HFFc6 (cell line): ENCODE data around the gene BANK1. TPM values are rescaled to one million over a fixed set of nuclear protein-coding genes. Genes with fewer than 3 reads are reported as not detected.

Experiments used
- DNase-seq: peaks from one replicate; pipeline ENCODE4 v3.0.0-alpha.2; 2018
- H3K27ac Mint-ChIP-seq: 2 replicates; pipeline ENCODE4 v1.8.0; 2020; ENCODE audit warnings: mild to moderate bottlenecking, mixed read lengths
- H3K27me3 Mint-ChIP-seq: 2 replicates; pipeline ENCODE4 v1.8.0; 2021; ENCODE audit warnings: mild to moderate bottlenecking, moderate library complexity, mixed read lengths; ENCODE audit not compliant: insufficient read depth
- H3K36me3 Mint-ChIP-seq: 2 replicates; pipeline ENCODE4 v1.8.0; 2021; ENCODE audit warnings: low read depth, mixed read lengths
- H3K4me1 Mint-ChIP-seq: 2 replicates; pipeline ENCODE4 v1.8.0; 2020; ENCODE audit warnings: low read depth, mixed read lengths
- H3K4me3 Mint-ChIP-seq: 2 replicates; pipeline ENCODE4 v1.8.0; 2020; ENCODE audit warnings: mild to moderate bottlenecking, moderate library complexity, mixed read lengths
- H3K9me3 Mint-ChIP-seq: 2 replicates; pipeline ENCODE4 v1.8.0; 2020; ENCODE audit warnings: mild to moderate bottlenecking, mixed read lengths
- CTCF ChIP-seq: fragments of 200-600 bp; sonication (generic); IDR thresholded peaks from 2 replicates; pipeline ENCODE4 v1.5.0; 2021; ENCODE audit warnings: antibody characterized with exemption, mild to moderate bottlenecking
- total RNA-seq, 6 experiments: library from RNA; stranded (reverse); fragmentation: NEBNext Ultra II Directional; extraction: Animal tissue kit (Norgen Biotek cat#: 25700); gene quantifications; 2 replicates in 1 of 6; 3 replicates in 5 of 6; pipeline ENCODE4 v1.2.3, GENCODE V29; 2021

BANK1 gene
- total RNA-seq, 6 experiments from 2014 or later = 0.14 to 0.28 (median 0.17) TPM; not detected in 3

- no peak for DNase-seq
- Mint-ChIP-seq H3K4me3 (no peak overlapping the region), H3K36me3 (no peaks in the 10 kb centered on the region), H3K27me3 (peaks cover 2% of the 10 kb centered on the region; the same call in 1 of the 2 replicates), H3K9me3 (no peaks in the 10 kb centered on the region), H3K4me1 (no peaks in the 10 kb centered on the region), H3K27ac (no peak overlapping the region)
- no peak for TF ChIP-seq CTCF
These were observed 203.6 kb downstream of the BANK1 start for GRCh38 chr4:101993842-101994775.

DNA sequence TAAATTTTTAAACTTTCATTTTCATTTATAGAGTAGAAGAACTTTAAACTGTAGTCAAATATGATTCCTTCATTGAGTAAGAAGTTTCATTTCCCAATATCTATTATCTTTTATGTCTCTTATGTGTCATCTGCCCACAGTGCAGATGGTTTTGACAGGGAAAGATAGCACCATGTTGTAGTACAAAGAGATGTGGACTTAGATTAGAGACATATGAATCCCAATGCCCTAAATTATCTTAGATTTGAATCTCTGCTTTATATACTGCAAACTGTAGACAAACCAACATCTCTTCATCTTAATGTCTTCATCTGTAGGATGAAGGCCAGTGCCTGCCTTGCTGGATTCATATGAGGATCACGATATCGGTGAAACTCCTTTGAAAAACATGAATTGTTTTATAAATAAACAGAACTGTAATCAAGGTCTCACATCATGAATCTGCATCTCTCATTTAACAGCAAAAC is 217.5 kb downstream of the BANK1 start:
- no peak for TF ChIP-seq CTCF
- Mint-ChIP-seq H3K4me1 (no peaks in the 10 kb centered on the region), H3K27me3 (no peaks in the 10 kb centered on the region), H3K4me3 (no peak overlapping the region), H3K9me3 (no peaks in the 10 kb centered on the region), H3K27ac (no peak overlapping the region), H3K36me3 (no peaks in the 10 kb centered on the region)
- no peak for DNase-seq

DNA sequence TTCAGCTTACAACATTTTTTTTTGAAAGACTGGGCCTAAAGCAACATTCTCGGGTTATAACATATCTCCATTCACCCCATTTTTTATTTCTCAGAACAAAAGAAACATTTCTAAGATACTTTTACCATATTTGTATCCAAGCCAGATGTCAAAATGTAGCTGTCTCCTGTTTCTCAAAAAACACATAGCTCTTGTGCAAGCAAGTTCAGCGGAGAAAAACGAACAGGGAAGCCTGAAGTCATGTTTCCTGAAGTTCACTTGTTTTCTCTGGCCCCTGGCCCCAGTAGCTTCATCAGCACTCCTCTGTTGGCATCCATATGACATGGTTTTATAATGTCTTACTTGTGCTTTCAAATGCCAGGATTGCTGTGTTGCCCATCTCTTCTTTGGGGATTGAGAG is 218.2 kb downstream of the BANK1 start:
- Mint-ChIP-seq H3K4me3 (no peak overlapping the region), H3K9me3 (no peaks in the 10 kb centered on the region), H3K27ac (no peak overlapping the region), H3K27me3 (no peaks in the 10 kb centered on the region), H3K36me3 (no peaks in the 10 kb centered on the region), H3K4me1 (no peaks in the 10 kb centered on the region)
- no peak for DNase-seq
- TF ChIP-seq CTCF = no peak

- H3K4me3 Mint-ChIP-seq = no peak overlapping the region
- H3K36me3 Mint-ChIP-seq = no peaks in the 10 kb centered on the region
- H3K9me3 Mint-ChIP-seq = no peaks in the 10 kb centered on the region; the same call in 1 of the 2 replicates
- no peaks in the 10 kb centered on the region; the same call in 1 of the 2 replicates for H3K27me3 Mint-ChIP-seq
- no peak overlapping the region for H3K27ac Mint-ChIP-seq
- H3K4me1 Mint-ChIP-seq = no peaks in the 10 kb centered on the region
- TF ChIP-seq CTCF = no peak
- DNase-seq = no peak
These were observed 231.8 kb downstream of the BANK1 start for GRCh38 chr4:102022343-102022742.

DNA sequence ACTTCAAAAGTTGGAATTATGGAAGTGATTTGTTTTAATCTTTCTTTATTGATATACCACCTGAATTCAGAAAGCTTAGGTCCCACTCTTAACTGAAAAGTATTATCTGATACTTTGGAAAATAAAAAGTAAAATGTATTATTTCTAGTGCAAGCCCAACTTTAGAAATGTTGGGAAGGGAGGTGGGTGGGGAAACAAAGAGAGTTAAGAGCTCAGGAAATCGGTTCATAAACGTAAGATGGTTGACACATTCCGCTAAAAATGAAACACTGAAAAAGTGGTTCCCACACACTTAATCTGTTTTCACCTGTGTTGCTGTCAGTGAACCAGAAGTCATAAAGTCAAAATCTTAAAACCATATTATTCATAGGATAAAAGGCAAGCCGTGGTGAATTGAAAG is 237.4 kb downstream of the BANK1 start:
- TF ChIP-seq CTCF = no peak
- H3K36me3 Mint-ChIP-seq = no peaks in the 10 kb centered on the region
- no peak overlapping the region for H3K4me3 Mint-ChIP-seq
- no peak for DNase-seq
- no peaks in the 10 kb centered on the region; the same call in 1 of the 2 replicates for H3K27me3 Mint-ChIP-seq
- no peak overlapping the region for H3K27ac Mint-ChIP-seq
- no peaks in the 10 kb centered on the region for H3K4me1 Mint-ChIP-seq
- H3K9me3 Mint-ChIP-seq = no peaks in the 10 kb centered on the region; the same call in none of the 2 replicates
